ENCODE data around the gene CTNNBIP1. TPM values are rescaled to one million over a fixed set of nuclear protein-coding genes. Genes with fewer than 3 reads are reported as not detected.

Gene CTNNBIP1
- total RNA-seq, 1 experiment from 2014 or later = 37.1 TPM

DNA sequence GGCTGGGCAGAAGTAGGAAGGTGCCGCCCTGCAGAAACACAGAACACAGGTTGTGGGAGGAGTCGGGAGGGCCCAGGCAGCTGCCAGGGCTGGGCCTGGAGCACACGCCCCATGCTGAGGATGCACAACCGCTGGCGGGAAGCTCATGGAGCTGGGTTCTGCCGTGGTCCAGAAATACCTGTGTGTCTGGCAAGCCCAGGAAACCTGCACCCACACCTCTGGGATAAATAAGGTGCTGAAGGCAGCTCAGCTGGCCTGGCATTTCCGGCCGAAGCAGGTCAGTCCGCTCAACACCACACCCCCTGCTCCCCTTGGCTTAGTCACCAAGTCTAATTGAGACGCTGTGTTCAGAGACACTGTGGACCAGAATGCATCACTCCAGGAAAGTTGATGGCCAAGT is 32.1 kb downstream of the CTNNBIP1 start:
- DNase-seq (ENCODE audit: low read depth) = peak; percentile 18

GRCh38 chr1:9875636-9876000 is 34.5 kb downstream of the CTNNBIP1 start:
- no peak for DNase-seq (ENCODE audit: low read depth)

GRCh38 chr1:9874959-9875635 is 35.0 kb downstream of the CTNNBIP1 start:
- peak; percentile 59 for DNase-seq (ENCODE audit: low read depth)

DNA sequence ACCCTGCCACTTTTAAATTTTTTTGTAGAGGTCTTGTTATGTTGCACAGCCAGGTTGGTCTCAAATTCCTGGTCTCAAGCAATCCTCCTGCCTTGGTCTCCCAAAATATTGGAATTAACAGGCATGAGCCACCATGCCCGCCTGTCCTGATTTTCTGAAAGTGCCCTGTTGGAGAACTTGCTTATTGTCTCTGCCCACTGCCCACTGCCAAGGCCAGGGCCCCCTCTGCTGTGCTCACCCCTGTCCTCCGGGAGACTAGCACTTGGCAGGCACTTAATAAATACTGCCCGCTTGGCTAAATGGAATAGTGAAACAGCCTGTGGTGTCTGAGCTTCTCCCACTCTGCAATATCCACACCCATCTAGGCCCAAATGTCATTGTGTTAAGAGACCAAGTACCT is 35.7 kb downstream of the CTNNBIP1 start:
- DNase-seq (ENCODE audit: low read depth) = no peak

- DNase-seq (ENCODE audit: low read depth) = no peak
These were observed 36.1 kb downstream of the CTNNBIP1 start for GRCh38 chr1:9873992-9874391.

- no peak for DNase-seq (ENCODE audit: low read depth)
These were observed 36.7 kb downstream of the CTNNBIP1 start for GRCh38 chr1:9873385-9873784.

GRCh38 chr1:9872430-9873165 is 37.5 kb downstream of the CTNNBIP1 start:
- DNase-seq (ENCODE audit: low read depth) = peak; percentile 38

- DNase-seq (ENCODE audit: low read depth) = no peak
These were observed 38.2 kb downstream of the CTNNBIP1 start for GRCh38 chr1:9871707-9872425.

GRCh38 chr1:9871021-9871420 is 39.0 kb downstream of the CTNNBIP1 start:
- DNase-seq (ENCODE audit: low read depth) = no peak

- DNase-seq (ENCODE audit: low read depth) = peak; percentile 42
These were observed 39.5 kb downstream of the CTNNBIP1 start for GRCh38 chr1:9870572-9870971.

GRCh38 chr1:9869831-9870251 is 40.2 kb downstream of the CTNNBIP1 start:
- no peak for DNase-seq (ENCODE audit: low read depth)

DNA sequence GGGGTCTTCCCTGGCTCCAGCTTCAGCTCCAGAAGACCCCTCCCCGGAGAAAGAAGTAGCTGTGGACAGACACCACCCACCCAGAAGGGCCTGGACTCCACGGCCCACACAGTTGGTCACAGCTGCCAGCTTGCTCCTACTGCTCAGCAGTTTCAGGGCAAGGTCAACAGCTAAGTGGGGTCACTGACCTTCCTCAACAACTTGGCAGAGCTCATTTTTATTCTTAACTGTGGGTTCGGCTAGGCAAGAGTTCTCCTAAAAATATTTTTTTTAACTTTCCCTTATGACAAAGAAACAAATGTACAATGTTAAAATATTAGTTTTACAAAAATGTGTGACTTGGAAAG is 41.9 kb downstream of the CTNNBIP1 start:
- DNase-seq (ENCODE audit: low read depth) = no peak

DNA sequence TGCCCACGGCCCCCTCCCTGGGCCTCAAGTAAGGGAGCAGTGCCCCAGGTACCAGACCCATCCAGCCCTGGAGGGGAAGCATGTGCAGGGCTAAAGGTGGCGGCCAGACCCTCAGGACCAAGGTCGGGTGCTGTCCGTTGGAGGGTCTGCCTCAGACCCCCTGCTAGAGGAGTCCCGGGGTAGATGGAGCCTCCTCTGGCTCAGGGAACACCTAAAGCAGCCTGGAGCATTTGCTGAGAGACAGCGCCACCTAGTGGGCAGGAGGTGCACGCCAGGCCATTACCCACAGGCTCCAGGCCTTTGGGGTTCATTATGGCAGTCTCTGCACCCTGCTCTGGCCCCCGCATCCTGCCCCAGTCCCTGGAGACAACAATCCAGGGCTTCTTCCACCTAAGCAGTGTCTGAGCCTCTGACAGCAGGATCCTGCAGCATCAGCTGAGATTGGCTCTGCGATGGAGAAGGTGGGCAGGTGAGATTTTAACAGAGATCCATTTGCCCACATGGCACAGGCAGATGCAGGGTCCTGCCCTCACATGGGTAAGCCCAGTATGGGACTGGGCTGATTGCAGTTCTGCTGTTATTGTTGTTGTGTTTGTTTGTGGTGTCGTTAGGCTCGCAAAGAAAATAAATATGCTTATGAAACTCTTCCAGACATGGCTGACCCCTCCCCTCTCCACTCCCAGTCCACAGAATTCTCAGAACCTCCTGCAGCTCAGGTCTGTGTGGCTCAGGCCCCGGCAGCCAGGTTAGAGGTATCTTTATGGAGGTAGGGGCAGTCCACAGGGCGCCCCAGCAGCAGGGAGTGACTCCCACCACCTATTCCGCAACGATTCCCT is 42.4 kb downstream of the CTNNBIP1 start:
- peak; percentile 71 for DNase-seq (ENCODE audit: low read depth)

- no peak for DNase-seq (ENCODE audit: low read depth)
These were observed 43.2 kb downstream of the CTNNBIP1 start for GRCh38 chr1:9866836-9867235.

DNA sequence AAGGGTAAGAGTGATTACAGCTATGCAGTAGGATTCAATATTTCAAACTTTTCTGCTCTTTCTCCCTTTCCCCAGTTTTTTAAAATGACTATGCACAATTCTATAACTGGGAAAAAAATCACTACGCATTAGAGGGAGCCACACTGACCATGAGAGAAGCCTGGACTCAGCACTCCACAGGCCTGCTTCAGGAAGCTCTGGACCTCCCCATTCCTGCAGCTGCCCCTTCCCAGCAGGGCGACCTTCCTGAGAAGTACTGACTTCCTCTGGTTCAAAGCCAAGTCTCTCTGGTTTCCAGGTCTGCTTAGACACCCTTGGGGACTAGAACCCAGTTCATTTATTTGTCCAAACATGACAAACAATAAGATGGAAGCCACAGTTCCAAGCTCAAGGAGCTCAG is 44.3 kb downstream of the CTNNBIP1 start:
- DNase-seq (ENCODE audit: low read depth) = no peak

GRCh38 chr1:9863371-9863770 is 46.7 kb downstream of the CTNNBIP1 start:
- no peak for DNase-seq (ENCODE audit: low read depth)

DNA sequence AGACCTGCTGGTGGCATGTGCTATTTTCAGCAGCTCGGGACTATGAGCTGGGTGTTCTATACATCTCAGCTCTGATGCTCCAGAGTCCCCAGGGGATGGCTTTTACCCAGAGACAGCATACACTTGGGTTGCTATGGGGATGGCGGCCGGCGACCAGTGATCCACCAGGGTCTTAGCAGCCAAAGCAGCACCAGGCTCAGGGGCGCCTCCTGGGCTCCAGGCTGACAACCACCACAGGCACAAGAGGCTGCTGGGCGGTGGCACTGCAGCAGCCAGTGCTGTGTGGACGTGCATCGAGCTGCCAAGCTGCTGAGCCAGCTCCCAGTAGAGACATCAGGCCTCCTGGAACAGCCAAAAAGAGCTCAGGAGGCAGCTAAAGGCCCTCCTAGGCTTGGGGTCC is 48.7 kb downstream of the CTNNBIP1 start:
- no peak for DNase-seq (ENCODE audit: low read depth)

- DNase-seq (ENCODE audit: low read depth) = no peak
These were observed 49.2 kb downstream of the CTNNBIP1 start for GRCh38 chr1:9860887-9861286.

DNA sequence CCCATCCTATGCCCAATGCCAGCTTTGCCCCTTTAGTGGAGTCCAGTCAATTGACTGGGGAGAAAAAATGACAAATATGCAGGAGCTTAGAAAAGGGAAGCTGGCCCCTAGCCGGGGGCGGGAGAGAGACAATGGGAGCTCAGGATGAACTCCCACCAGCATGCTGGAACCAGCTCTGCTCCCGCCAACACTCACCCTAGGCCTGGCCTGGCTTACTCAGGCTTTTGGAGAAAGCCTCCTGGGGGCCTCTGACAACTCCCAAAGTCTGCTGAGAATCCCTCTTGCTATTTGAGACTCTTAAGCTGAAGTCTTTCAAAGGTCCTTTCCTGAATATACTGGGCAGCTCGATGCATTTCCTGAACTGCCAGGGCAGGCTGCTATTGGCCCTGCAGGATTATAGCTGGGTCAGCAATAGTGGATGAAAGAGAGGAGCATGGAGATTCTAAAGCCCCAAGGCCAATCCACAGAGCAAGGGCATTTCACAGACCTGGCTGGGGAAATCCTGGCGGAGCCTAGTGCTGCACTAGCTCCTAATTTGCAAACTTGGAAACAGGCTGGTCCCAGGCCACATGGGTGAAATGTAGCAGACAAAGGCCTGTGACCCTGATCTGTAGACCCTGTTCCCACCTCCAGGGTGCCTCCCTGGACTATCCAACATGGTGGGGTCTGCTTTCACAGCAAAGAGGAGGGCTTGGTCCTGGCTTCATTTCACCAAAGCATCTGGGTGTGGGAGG is 50.6 kb downstream of the CTNNBIP1 start:
- no peak for DNase-seq (ENCODE audit: low read depth)

DNA sequence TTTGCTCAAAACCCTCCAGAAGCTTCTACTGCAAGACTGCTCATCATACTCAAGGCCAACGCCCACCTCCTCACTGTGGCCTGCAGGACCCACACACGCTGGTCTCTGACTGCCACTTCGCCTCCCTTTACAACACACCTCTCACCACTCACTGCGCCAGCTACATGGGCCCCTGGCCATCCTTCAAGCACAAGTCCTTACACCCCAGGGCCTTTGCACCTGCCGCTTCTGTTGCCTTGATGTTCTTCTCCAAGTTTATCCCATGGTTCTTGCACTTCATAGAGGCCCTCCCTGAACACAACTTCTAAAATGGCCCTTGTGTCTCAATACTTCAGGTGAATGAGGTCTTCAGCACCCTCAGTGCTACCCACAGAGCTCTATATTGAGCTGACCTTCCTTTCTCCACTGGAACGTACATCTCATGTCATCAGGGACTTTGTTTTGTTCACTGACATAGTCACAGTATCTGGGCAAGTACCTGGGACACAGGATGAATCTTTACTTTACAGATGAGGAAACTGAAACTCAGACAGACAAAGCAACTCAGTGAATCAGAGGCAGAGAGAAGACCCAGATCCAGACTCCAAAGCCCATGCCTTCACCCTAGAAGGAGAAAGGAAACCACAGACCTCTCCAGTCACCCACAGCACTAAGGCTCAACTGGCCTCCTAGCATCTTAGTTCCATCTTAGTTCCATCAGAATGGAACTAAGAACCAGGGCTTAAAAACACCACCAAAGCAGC is 51.6 kb downstream of the CTNNBIP1 start:
- no peak for DNase-seq (ENCODE audit: low read depth)

DNA sequence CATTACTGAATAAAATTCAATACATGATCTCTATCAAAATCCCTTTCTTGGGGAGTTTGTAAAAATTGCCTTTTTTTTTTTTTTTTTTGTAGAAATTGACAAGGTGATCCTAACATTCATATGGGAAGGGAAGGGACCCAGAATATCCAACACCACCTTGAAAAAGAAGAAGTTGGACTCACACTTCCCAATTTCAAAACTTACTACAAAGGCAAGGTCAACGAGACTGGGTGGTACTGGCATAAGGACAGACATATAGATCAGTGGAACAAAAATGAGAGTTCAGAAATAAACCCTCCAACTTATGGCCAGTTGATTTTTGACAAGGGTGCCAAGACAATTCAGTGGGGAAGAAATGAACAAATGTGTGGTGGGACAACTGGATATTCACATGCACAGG is 54.9 kb downstream of the CTNNBIP1 start:
- no peak for DNase-seq (ENCODE audit: low read depth)

Measured in M059J (cell line).